GM12875 (cell line): ENCODE measurements around the gene PARP16.

Experiments used
- H3K4me3 ChIP-seq: one replicate; pipeline ENCODE4 v1.5.1; 2011; ENCODE audit warnings: low read depth, low read length, control low read depth
- CTCF ChIP-seq: IDR thresholded peaks from 2 replicates; pipeline ENCODE4 v1.5.1; 2011; ENCODE audit warnings: low read depth, mild to moderate bottlenecking, control low read depth, inconsistent platforms, low read length, moderate library complexity, borderline replicate concordance; ENCODE audit not compliant: insufficient read depth

PARP16 gene

GRCh38 chr15:65327651-65328393 is 41.1 kb upstream of the PARP16 start:
- H3K4me3 ChIP-seq, result no peak overlapping the region
- TF ChIP-seq CTCF, result no peak

- TF ChIP-seq CTCF, result no peak
These were observed 40.1 kb upstream of the PARP16 start for GRCh38 chr15:65326818-65327217.

GRCh38 chr15:65326117-65326526 is 39.4 kb upstream of the PARP16 start:
- no peak overlapping the region for H3K4me3 ChIP-seq
- TF ChIP-seq CTCF, result no peak

More at GRCh38 chr15:65326818-65327217, 40.1 kb upstream of the PARP16 start:
- no peak overlapping the region for H3K4me3 ChIP-seq

GRCh38 chr15:65323071-65323511 is 36.4 kb upstream of the PARP16 start:
- H3K4me3 ChIP-seq, result no peak overlapping the region
- no peak for TF ChIP-seq CTCF

- H3K4me3 ChIP-seq, result no peak overlapping the region
- TF ChIP-seq CTCF, result peak; percentile 65; the same call in 1 of the 2 replicates
These were observed 32.2 kb upstream of the PARP16 start for GRCh38 chr15:65318870-65319356.

- TF ChIP-seq CTCF, result no peak
- H3K4me3 ChIP-seq, result no peak overlapping the region
These were observed 25.8 kb upstream of the PARP16 start for GRCh38 chr15:65312400-65312916.

GRCh38 chr15:65311760-65312159 is 25.1 kb upstream of the PARP16 start:
- no peak for TF ChIP-seq CTCF
- H3K4me3 ChIP-seq, result no peak overlapping the region
